Measurements from ENCODE around the gene POU3F1. TPM values are rescaled to one million over a fixed set of nuclear protein-coding genes. Genes with fewer than 3 reads are reported as not detected.

POU3F1 gene
- total RNA-seq, 1 donor from 2014 or later: 10.7 TPM

- no peak for DNase-seq (ENCODE audit: low read depth, low spot score)
- Mint-ChIP-seq H3K4me3 (no peak overlapping the region), H3K9me3 (no peaks in the 10 kb centered on the region), H3K27me3 (ENCODE audit: low read depth) (no peaks in the 10 kb centered on the region), H3K36me3 (ENCODE audit: low read depth) (no peaks in the 10 kb centered on the region), H3K27ac (ENCODE audit: unreplicated experiment) (no peak overlapping the region), H3K4me1 (peaks cover 20% of the 10 kb centered on the region)
- TF ChIP-seq CTCF (conservative IDR thresholded peaks at IDR 0.05): no peak
These were observed 32.4 kb upstream of the POU3F1 start for GRCh38 chr1:38079019-38079418.

- TF ChIP-seq CTCF (conservative IDR thresholded peaks at IDR 0.05): no peak
- H3K4me1 Mint-ChIP-seq: peaks cover 29% of the 10 kb centered on the region
- H3K36me3 Mint-ChIP-seq (ENCODE audit: low read depth): no peaks in the 10 kb centered on the region
- H3K27ac Mint-ChIP-seq (ENCODE audit: unreplicated experiment): no peak overlapping the region
- no peaks in the 10 kb centered on the region for H3K27me3 Mint-ChIP-seq (ENCODE audit: low read depth)
- no peaks in the 10 kb centered on the region for H3K9me3 Mint-ChIP-seq
- no peak overlapping the region for H3K4me3 Mint-ChIP-seq
- no peak for DNase-seq (ENCODE audit: low read depth, low spot score)
These were observed 31.0 kb upstream of the POU3F1 start for GRCh38 chr1:38077523-38078147.

GRCh38 chr1:38076455-38076854 lies 29.9 kb upstream of the POU3F1 start:
- H3K4me3 Mint-ChIP-seq: no peak overlapping the region

GRCh38 chr1:38076038-38076437 lies 29.4 kb upstream of the POU3F1 start:
- H3K4me1 Mint-ChIP-seq: peaks cover 43% of the 10 kb centered on the region
- H3K27ac Mint-ChIP-seq (ENCODE audit: unreplicated experiment): no peak overlapping the region
- H3K4me3 Mint-ChIP-seq: no peak overlapping the region
- no peak for TF ChIP-seq CTCF (conservative IDR thresholded peaks at IDR 0.05)
- H3K27me3 Mint-ChIP-seq (ENCODE audit: low read depth): no peaks in the 10 kb centered on the region
- H3K9me3 Mint-ChIP-seq: no peaks in the 10 kb centered on the region
- peak; percentile 55 for DNase-seq (ENCODE audit: low read depth, low spot score)
- H3K36me3 Mint-ChIP-seq (ENCODE audit: low read depth): no peaks in the 10 kb centered on the region

More at GRCh38 chr1:38076455-38076854, 29.9 kb upstream of the POU3F1 start:
- H3K27ac Mint-ChIP-seq (ENCODE audit: unreplicated experiment): no peak overlapping the region
- no peaks in the 10 kb centered on the region for H3K36me3 Mint-ChIP-seq (ENCODE audit: low read depth)
- H3K27me3 Mint-ChIP-seq (ENCODE audit: low read depth): no peaks in the 10 kb centered on the region
- no peak for TF ChIP-seq CTCF (conservative IDR thresholded peaks at IDR 0.05)
- no peak for DNase-seq (ENCODE audit: low read depth, low spot score)
- H3K4me1 Mint-ChIP-seq: peaks cover 41% of the 10 kb centered on the region
- no peaks in the 10 kb centered on the region for H3K9me3 Mint-ChIP-seq

- Mint-ChIP-seq H3K36me3 (ENCODE audit: low read depth) (no peaks in the 10 kb centered on the region), H3K4me3 (no peak overlapping the region), H3K9me3 (no peaks in the 10 kb centered on the region), H3K27me3 (ENCODE audit: low read depth) (peaks cover 4% of the 10 kb centered on the region), H3K4me1 (peaks cover 43% of the 10 kb centered on the region), H3K27ac (ENCODE audit: unreplicated experiment) (no peak overlapping the region)
- TF ChIP-seq CTCF (conservative IDR thresholded peaks at IDR 0.05): no peak
- DNase-seq (ENCODE audit: low read depth, low spot score): no peak
These were observed 28.6 kb upstream of the POU3F1 start for GRCh38 chr1:38075191-38075590.

All from neural crest cell (in vitro differentiated cells).